HepG2 (cell line): ENCODE measurements around the gene LTA4H. TPM values are rescaled to one million over a fixed set of nuclear protein-coding genes. Genes with fewer than 3 reads are reported as not detected.

Source experiments
- EED ChIP-seq: sonication (generic); formaldehyde crosslinking; IDR thresholded peaks from 2 replicates; pipeline ENCODE4 v1.5.0; 2020; ENCODE audit warnings: mild to moderate bottlenecking, missing genetic modification reagents
- HDAC1 ChIP-seq: sonication (generic); formaldehyde crosslinking; IDR thresholded peaks from 2 replicates; pipeline ENCODE4 v1.5.1; 2020; ENCODE audit warnings: mild to moderate bottlenecking, missing genetic modification reagents
- HNRNPH1 ChIP-seq: fragments of 200-400 bp; formaldehyde crosslinking; optimal IDR thresholded peaks from 2 replicates; pipeline ENCODE3; 2017; ENCODE audit warnings: mild to moderate bottlenecking, low read depth, low read length
- LCORL ChIP-seq, 2 experiments: fragments of 450-650 bp in 1 of 2; sonication (generic) in 1 of 2; formaldehyde crosslinking in 1 of 2; IDR thresholded peaks; 2 replicates each; pipeline versions ENCODE4 v1.5.0 to v1.6.1; 2017 to 2020; ENCODE audit warnings: antibody characterized with exemption in 1 of 2, missing genetic modification reagents in 1 of 2
- MED8 ChIP-seq: sonication (generic); formaldehyde crosslinking; IDR thresholded peaks from 2 replicates; pipeline ENCODE4 v1.8.1; 2023; ENCODE audit warnings: mild to moderate bottlenecking, missing genetic modification reagents; ENCODE audit not compliant: insufficient replicate concordance
- PHB2 ChIP-seq: fragments of 450-650 bp; IDR thresholded peaks from 2 replicates; pipeline ENCODE4 v1.6.1; 2018; ENCODE audit not compliant: partially characterized antibody
- SALL2 ChIP-seq: sonication (generic); formaldehyde crosslinking; IDR thresholded peaks from 2 replicates; pipeline ENCODE4 v1.8.1; 2023; ENCODE audit warnings: mild to moderate bottlenecking, missing genetic modification reagents, inconsistent platforms
- SCMH1 ChIP-seq: sonication (generic); formaldehyde crosslinking; IDR thresholded peaks from 2 replicates; pipeline ENCODE4 v1.9.0; 2021; ENCODE audit warnings: missing genetic modification reagents, mild to moderate bottlenecking, borderline replicate concordance
- ZBTB38 ChIP-seq: sonication (generic); formaldehyde crosslinking; IDR thresholded peaks from 2 replicates; pipeline ENCODE4 v1.5.1; 2020; ENCODE audit warnings: mild to moderate bottlenecking, missing genetic modification reagents
- ZBTB4 ChIP-seq: sonication (generic); formaldehyde crosslinking; IDR thresholded peaks from 2 replicates; pipeline ENCODE4 v1.4.0; 2020; ENCODE audit warnings: missing genetic modification reagents, mild to moderate bottlenecking, borderline replicate concordance
- ZNF318 ChIP-seq: sonication (generic); formaldehyde crosslinking; IDR thresholded peaks from 2 replicates; pipeline ENCODE4 v1.4.0; 2020; ENCODE audit warnings: mild to moderate bottlenecking, missing genetic modification reagents
- ZNF503 ChIP-seq: sonication (generic); formaldehyde crosslinking; IDR thresholded peaks from 2 replicates; pipeline ENCODE4 v1.4.0; 2020; ENCODE audit warnings: missing genetic modification reagents
- ZNF678 ChIP-seq: sonication (generic); formaldehyde crosslinking; IDR thresholded peaks from 2 replicates; pipeline ENCODE4 v1.4.0; 2020; ENCODE audit warnings: mild to moderate bottlenecking, missing genetic modification reagents
- ZNF740 ChIP-seq: sonication (generic); formaldehyde crosslinking; IDR thresholded peaks from 2 replicates; pipeline ENCODE4 v1.4.0; 2020; ENCODE audit warnings: missing genetic modification reagents
- ZNF746 ChIP-seq: sonication (generic); formaldehyde crosslinking; IDR thresholded peaks from 2 replicates; pipeline ENCODE4 v1.8.0; 2022; ENCODE audit warnings: mild to moderate bottlenecking, missing genetic modification reagents
- polyA plus RNA-seq, 8 experiments: library from polyadenylated mRNA; depleted of rRNA in 3 of 8; stranded (reverse) in 7 of 8; unstranded in 1 of 8; fragments of >200 nt; fragmentation: Illumina TruSeq in 4 of 8; extraction: Trizol in 4 of 8; gene quantifications; 2 replicates each; pipeline versions ENCODE4 v1.2.1 to v1.2.3, GENCODE V29; 2011 to 2016; ENCODE audit warnings: low read depth in 4 of 8, missing spikeins in 1 of 8, mixed read lengths in 1 of 8; ENCODE audit not compliant: insufficient read depth in 1 of 8
- total RNA-seq, 5 experiments: library from RNA; depleted of rRNA; stranded (reverse); fragments of >200 nt; fragmentation: Illumina TruSeq; extraction: Trizol; gene quantifications; 2 replicates each; pipeline ENCODE4 v1.2.3, GENCODE V29; 2016; ENCODE audit warnings: low read depth in 1 of 5

LTA4H gene
- total and polyA plus RNA-seq, 2 of the 13 experiments (the other 11 are each of a cell fraction or from before 2014, with no cell fraction given): 87.5 to 90.4 TPM

GRCh38 chr12:95996034-95996658 is 39.2 kb downstream of the LTA4H start, which contains the start of gene HAL (continued):
- TF ChIP-seq ZNF318 (CRISPR knock-in tag) (peak; percentile 92; the same call in 1 of the 2 replicates), MED8 (CRISPR knock-in tag) (peak; percentile 91), ZBTB38 (CRISPR knock-in tag) (no peak), LCORL (IDR thresholded peaks at IDR 0.05) (no peak), LCORL (CRISPR knock-in tag; IDR thresholded peaks at IDR 0.05) (peak; percentile 93), ZNF503 (peak; percentile 98), SCMH1 (no peak), ZNF678 (no peak), HNRNPH1 (no peak), ZBTB4 (CRISPR knock-in tag) (no peak), EED (no peak), ZNF746 (peak; percentile 82; the same call in 1 of the 2 replicates), HDAC1 (peak; percentile 98), ZNF740 (CRISPR knock-in tag) (no peak), SALL2 (CRISPR knock-in tag) (0 out of 2 replicates have a peak, but pooled peaks have one; percentile 41), PHB2 (no peak)
